Hematopoietic multipotent progenitor cell treated with erythropoietin and hydrocortisone succinate and interleukin-3 and kit ligand, for 17 days (in vitro differentiated cells): ENCODE measurements around the gene TLCD4.
"Not testable (repeated sequence)": the region's sequence is repeated elsewhere in the genome, so short reads cannot be mapped to it uniquely, and the experiment has no call there.

Experiments used
- DNase-seq: peaks from one replicate; pipeline ENCODE4 v3.0.0-alpha.2; 2015; ENCODE audit warnings: low spot score

TLCD4 gene

DNA sequence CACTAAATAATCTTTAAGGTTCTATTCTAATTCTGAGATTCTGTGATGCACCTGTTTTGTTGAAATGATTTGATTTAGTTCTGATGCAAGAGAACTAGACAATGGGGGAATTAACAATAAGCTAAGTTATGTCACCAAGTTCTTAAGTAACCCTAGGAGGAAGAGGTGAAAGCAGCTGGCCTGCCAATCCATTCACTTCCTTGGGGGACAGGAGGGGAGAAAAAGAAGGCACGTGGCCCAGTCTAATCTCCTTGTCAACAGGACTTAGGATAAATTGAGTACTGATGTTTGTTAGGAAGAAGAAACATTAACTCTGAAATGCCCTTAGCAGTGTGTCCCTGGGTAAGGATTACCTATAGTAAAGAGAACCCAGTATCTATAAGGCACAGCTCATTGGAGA is 36.9 kb downstream of the TLCD4 start:
- no peak for DNase-seq

DNA sequence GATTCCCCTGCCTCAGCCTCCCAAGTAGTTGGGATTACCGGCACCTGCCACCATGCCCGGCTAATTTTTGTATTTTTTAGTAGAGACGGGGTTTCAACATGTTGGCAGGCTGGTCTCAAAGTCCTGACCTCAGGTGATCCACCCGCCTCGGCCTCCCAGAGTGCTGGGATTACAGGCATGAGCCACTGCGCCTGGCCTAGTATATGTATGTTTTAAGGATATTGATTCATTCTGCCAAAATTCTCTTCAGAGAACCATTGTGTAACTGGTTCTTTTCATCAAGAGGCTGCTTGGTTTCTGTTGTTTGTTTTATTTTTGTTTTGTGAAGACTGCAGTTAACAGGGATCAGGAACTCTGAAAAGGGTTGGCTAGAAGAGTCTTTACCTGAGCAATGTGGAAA is 48.4 kb downstream of the TLCD4 start:
- DNase-seq, result not testable (repeated sequence)
